Kidney (tissue), 14 donors: ENCODE results near the gene NDOR1. TPM values are rescaled to one million over a fixed set of nuclear protein-coding genes. Genes with fewer than 3 reads are reported as not detected.
A peak's percentile ranks its signal among the peaks of the same experiment; 100 is the strongest.

ENCODE experiments used
- DNase-seq, 5 donors: peaks; one replicate each; pipeline ENCODE4 v3.0.0-alpha.2; 2013 to 2020
- FAIRE-seq: peaks from 2 replicates; lab custom pipeline; 2012; peaks lifted over from hg19 to GRCh38; lab: Jason Lieb, UNC
- H3K27ac ChIP-seq, 2 donors: one replicate each; pipeline ENCODE4 v1.7.0; 2013; ENCODE audit warnings: low read depth in 2 of 2, low read length in 2 of 2, inconsistent platforms in 1 of 2
- H3K27me3 ChIP-seq: one replicate; pipeline ENCODE4 v1.7.1; 2013; ENCODE audit warnings: low read length, inconsistent platforms; ENCODE audit not compliant: control insufficient read depth, insufficient read depth
- H3K36me3 ChIP-seq, 3 donors: one replicate each; pipeline versions ENCODE4 v1.7.0 to v1.7.1; 2013; ENCODE audit warnings: low read length in 3 of 3, control low read depth in 1 of 3, inconsistent platforms in 1 of 3; ENCODE audit not compliant: insufficient read depth in 3 of 3, control insufficient read depth in 2 of 3
- H3K4me1 ChIP-seq, 3 donors: one replicate each; pipeline versions ENCODE4 v1.7.0 to v1.7.1; 2013; ENCODE audit warnings: low read length in 3 of 3, inconsistent platforms in 1 of 3, low read depth in 1 of 3; ENCODE audit not compliant: control insufficient read depth in 2 of 3, insufficient read depth in 2 of 3
- H3K4me3 ChIP-seq, 3 donors: one replicate each; pipeline versions ENCODE4 v1.7.0 to v1.8.1; 2013; ENCODE audit warnings: low read length in 3 of 3, control low read depth in 1 of 3, inconsistent platforms in 1 of 3
- H3K9ac ChIP-seq, 3 donors: one replicate each; pipeline versions ENCODE4 v1.7.0 to v1.7.1; 2013; ENCODE audit warnings: low read length in 3 of 3, control low read depth in 1 of 3, inconsistent platforms in 1 of 3
- H3K9me3 ChIP-seq, 3 donors: one replicate each; pipeline versions ENCODE4 v1.7.0 to v1.7.1; 2013; ENCODE audit warnings: low read length in 3 of 3, control low read depth in 1 of 3, inconsistent platforms in 1 of 3; ENCODE audit not compliant: control insufficient read depth in 2 of 3, insufficient read depth in 1 of 3
- intact Hi-C: fragments of 100-400 bp; cut with DNase I; formaldehyde crosslinking; loops from one replicate; pipeline ENCODE4 v1.11.1; 2022
- polyA plus RNA-seq: library from polyadenylated mRNA; stranded (reverse); fragments of 350-450 nt; fragmentation: Illumina TruSeq; extraction: RNeasy Lipid Tissue Mini Kit (QIAGEN cat#74804); gene quantifications from one replicate; pipeline ENCODE4 v1.2.3, GENCODE V29; 2014; ENCODE audit warnings: low read depth, low replicate concordance; ENCODE audit not compliant: insufficient read depth
- total RNA-seq: library from RNA; stranded (reverse); fragmentation: NEBNext Ultra II Directional; extraction: Animal tissue kit (Norgen Biotek cat#: 25700); gene quantifications from one replicate; pipeline ENCODE4 v1.2.1, GENCODE V29; 2021
- TF ChIP-seq, protein P1 (sequence below): IDR thresholded peaks from 3 replicates; pipeline ENCODE4 v1.5.1; 2012; ENCODE audit warnings: mild to moderate bottlenecking, moderate library complexity, borderline replicate concordance; ENCODE audit not compliant: insufficient read depth; ENCODE audit errors: extremely low read depth
- donor health status: control.
- donor health status: control.
- donor health status: control.
- donor health status: control.
- donor health status: control.
- donor health status: DM: yes; HTN: yes; CAD: no.
- donor health status: Normal renal cell carcinoma (clear cell type).

The NDOR1 gene
- total and polyA plus RNA-seq, 2 donors from 2014 or later = 5.9 to 17.8 TPM

- intact Hi-C loops = no loop called here
- Histone ChIP-seq H3K4me3 (peak overlapping the region in 2 of 3 donors; percentile 48 to 67), H3K9ac (peak overlapping the region in 2 of 3 donors; percentile 19 to 41), H3K36me3 (no peaks in the 10 kb centered on the region), H3K27ac (peak overlapping the region; percentile 47 to 63), H3K4me1 (peaks cover 3 to 55% (median 16%) of the 10 kb centered on the region in 3 donors), H3K9me3 (no peaks in the 10 kb centered on the region), H3K27me3 (no peaks in the 10 kb centered on the region)
- DNase-seq (peak in 1 of 5 donors; percentile 65), FAIRE-seq (no peak)
- TF ChIP-seq, protein P1, sequence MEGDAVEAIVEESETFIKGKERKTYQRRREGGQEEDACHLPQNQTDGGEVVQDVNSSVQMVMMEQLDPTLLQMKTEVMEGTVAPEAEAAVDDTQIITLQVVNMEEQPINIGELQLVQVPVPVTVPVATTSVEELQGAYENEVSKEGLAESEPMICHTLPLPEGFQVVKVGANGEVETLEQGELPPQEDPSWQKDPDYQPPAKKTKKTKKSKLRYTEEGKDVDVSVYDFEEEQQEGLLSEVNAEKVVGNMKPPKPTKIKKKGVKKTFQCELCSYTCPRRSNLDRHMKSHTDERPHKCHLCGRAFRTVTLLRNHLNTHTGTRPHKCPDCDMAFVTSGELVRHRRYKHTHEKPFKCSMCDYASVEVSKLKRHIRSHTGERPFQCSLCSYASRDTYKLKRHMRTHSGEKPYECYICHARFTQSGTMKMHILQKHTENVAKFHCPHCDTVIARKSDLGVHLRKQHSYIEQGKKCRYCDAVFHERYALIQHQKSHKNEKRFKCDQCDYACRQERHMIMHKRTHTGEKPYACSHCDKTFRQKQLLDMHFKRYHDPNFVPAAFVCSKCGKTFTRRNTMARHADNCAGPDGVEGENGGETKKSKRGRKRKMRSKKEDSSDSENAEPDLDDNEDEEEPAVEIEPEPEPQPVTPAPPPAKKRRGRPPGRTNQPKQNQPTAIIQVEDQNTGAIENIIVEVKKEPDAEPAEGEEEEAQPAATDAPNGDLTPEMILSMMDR = no peak
These were observed 5.9 kb upstream of the NDOR1 start for GRCh38 chr9:137199411-137200121.

GRCh38 chr9:137200311-137201204, 4.9 kb upstream of the NDOR1 start, which contains the start of gene TPRN:
Gene TPRN, minus strand, starts transcription at chr9:137200741. Its CDS starts 30 bp downstream, at chr9:137200711.
- TF ChIP-seq, protein P1 = no peak
- Histone ChIP-seq H3K9me3 (no peaks in the 10 kb centered on the region), H3K27ac (peak within 1 kb of the TSS; percentile 63), H3K9ac (peak within 1 kb of the TSS in 1 of 3 donors; percentile 46), H3K4me1 (peaks cover 3 to 50% (median 16%) of the 10 kb centered on the region in 3 donors), H3K4me3 (peak within 1 kb of the TSS; percentile 45 to 67 (median 67)), H3K36me3 (no peaks in the 10 kb centered on the region), H3K27me3 (no peaks in the 10 kb centered on the region)
- DNase-seq (peak; percentile 99 to 100 (median 99)), FAIRE-seq (peak; percentile 83)
- intact Hi-C loops = no loop called here

- DNase-seq = no peak
- Histone ChIP-seq H3K4me1 (peaks cover 3 to 54% (median 16%) of the 10 kb centered on the region in 3 donors), H3K9me3 (no peaks in the 10 kb centered on the region), H3K36me3 (no peaks in the 10 kb centered on the region), H3K9ac (peak overlapping the region in 1 of 3 donors; percentile 46), H3K4me3 (peak overlapping the region; percentile 45 to 67 (median 63)), H3K27me3 (no peaks in the 10 kb centered on the region), H3K27ac (peak overlapping the region; percentile 57 to 63)
- intact Hi-C loops = no loop called here
- no peak for FAIRE-seq
- TF ChIP-seq, protein P1 = no peak
These were observed 4.2 kb upstream of the NDOR1 start for GRCh38 chr9:137201205-137201868.
